ENCODE results near the gene TMEM191C.
"Not testable (repeated sequence)": the region's sequence is repeated elsewhere in the genome, so short reads cannot be mapped to it uniquely, and the experiment has no call there.

- not testable (repeated sequence) for TF ChIP-seq POLR2AphosphoS5, CTCF (IDR thresholded peaks at IDR 0.05)
Measured at GRCh38 chr22:21516970-21517764, 50.0 kb downstream of the TMEM191C start.
